Measurements from ENCODE around the gene PCNX2. TPM values are rescaled to one million over a fixed set of nuclear protein-coding genes. Genes with fewer than 3 reads are reported as not detected.

The PCNX2 gene, protein sequence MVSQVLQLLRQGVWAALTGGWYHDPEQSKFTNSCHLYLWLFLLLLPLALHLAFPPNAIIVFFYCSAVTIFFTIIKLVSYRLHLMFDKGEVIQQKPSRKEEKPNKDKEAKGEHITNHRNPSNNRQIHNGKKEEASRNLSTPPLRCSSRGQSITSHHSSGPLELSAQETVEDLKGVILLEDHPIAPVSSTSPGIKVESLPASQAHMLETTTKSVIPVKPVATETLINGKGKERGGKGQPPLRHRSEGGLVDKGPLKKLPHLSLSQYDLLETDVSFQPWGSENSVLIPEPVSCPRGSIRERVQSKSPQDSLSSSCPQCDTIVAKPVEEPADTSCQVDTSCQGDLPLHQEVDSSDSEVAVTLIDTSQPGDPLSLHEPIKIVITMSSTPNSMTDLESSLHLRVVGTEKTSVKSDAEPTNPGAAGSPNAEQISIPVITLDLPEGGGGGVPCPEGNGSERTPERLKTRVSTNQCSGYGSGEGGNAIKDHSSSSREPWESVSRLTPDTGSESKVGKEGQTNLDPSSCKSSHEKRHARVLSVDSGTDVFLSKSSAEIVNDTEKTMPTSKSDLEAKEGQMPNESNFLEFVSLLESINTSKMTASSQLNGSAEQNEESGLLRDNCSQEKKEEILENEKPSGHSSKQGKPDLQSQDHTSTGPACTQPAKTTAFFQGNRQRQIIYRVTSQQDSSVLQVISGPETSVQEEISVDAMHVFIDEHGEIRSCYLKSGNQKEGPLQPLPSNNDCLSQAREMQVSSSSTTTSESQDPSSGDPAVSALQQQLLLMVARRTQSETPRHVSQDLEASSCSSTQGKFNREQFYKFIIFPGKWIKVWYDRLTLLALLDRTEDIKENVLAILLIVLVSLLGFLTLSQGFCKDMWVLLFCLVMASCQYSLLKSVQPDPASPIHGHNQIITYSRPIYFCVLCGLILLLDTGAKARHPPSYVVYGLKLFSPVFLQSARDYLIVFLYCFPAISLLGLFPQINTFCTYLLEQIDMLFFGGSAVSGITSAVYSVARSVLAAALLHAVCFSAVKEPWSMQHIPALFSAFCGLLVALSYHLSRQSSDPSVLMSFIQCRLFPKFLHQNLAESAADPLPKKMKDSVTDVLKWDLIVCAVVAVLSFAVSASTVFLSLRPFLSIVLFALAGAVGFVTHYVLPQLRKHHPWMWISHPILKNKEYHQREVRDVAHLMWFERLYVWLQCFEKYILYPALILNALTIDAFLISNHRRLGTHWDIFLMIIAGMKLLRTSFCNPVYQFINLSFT (N-terminal part only)
- total RNA-seq (2016; rRNA removed; fragmentation: Illumina TruSeq; extraction: Trizol) (0.11 TPM in 1 of 2 replicates, not detected in the other), polyA plus RNA-seq (2011; rRNA removed) (0.13 and 0.42 TPM in 2 replicates), polyA minus RNA-seq (2011; rRNA and poly(A)+ RNA removed; ENCODE audit: low replicate concordance) (61.8 TPM in 1 of 2 replicates, not detected in the other), Bru-seq, nascent RNA (percentile 7 among the genes with signal in this experiment), BruChase-seq, experiment 1, labeled RNA remaining after a 6-hour chase (percentile 6 among the genes with signal in this experiment), BruChase-seq, experiment 2, labeled RNA remaining after a 2-hour chase (percentile 8 among the genes with signal in this experiment)
- total RNA-seq (2016; cell fraction: cytosol; rRNA removed; fragmentation: Illumina TruSeq; extraction: Trizol; ENCODE audit: low read depth), result not detected in 2 replicates
- not detected in 2 replicates for total RNA-seq (2016; cell fraction: insoluble cytoplasmic fraction; rRNA removed; fragmentation: Illumina TruSeq; extraction: Trizol)
- not detected in 2 replicates for total RNA-seq (2016; cell fraction: membrane; rRNA removed; fragmentation: Illumina TruSeq; extraction: Trizol)
- not detected in 2 replicates for total RNA-seq (2016; cell fraction: nucleus; rRNA removed; fragmentation: Illumina TruSeq; extraction: Trizol)
- 0.06 and 0.12 TPM in 2 replicates for polyA plus RNA-seq (2011; cell fraction: cytosol; rRNA removed)
- 0.33 and 0.39 TPM in 2 replicates for polyA plus RNA-seq (2011; cell fraction: nucleus; rRNA removed)
- 0.21 TPM in 1 of 2 replicates, not detected in the other for polyA plus RNA-seq (2012)
- not detected in 2 replicates for polyA plus RNA-seq (2016; cell fraction: cytosol; fragmentation: Illumina TruSeq; extraction: Trizol; ENCODE audit: low read depth)
- not detected in 2 replicates for polyA plus RNA-seq (2016; cell fraction: insoluble cytoplasmic fraction; fragmentation: Illumina TruSeq; extraction: Trizol; ENCODE audit: low read depth)
- not detected in 2 replicates for polyA plus RNA-seq (2016; cell fraction: membrane; fragmentation: Illumina TruSeq; extraction: Trizol; ENCODE audit: low read depth)
- polyA plus RNA-seq (2016; cell fraction: nucleus; fragmentation: Illumina TruSeq; extraction: Trizol; ENCODE audit: insufficient read depth, low read depth), result not detected in 2 replicates
- polyA minus RNA-seq (2011; cell fraction: cytosol; rRNA and poly(A)+ RNA removed), result 0.26 and 0.49 TPM in 2 replicates
- 0.26 TPM in 1 of 2 replicates, not detected in the other for polyA minus RNA-seq (2011; cell fraction: nucleus; rRNA and poly(A)+ RNA removed)
- long read RNA-seq, experiment 1, result 0 reads
- long read RNA-seq, experiment 2, result 0 reads

DNA sequence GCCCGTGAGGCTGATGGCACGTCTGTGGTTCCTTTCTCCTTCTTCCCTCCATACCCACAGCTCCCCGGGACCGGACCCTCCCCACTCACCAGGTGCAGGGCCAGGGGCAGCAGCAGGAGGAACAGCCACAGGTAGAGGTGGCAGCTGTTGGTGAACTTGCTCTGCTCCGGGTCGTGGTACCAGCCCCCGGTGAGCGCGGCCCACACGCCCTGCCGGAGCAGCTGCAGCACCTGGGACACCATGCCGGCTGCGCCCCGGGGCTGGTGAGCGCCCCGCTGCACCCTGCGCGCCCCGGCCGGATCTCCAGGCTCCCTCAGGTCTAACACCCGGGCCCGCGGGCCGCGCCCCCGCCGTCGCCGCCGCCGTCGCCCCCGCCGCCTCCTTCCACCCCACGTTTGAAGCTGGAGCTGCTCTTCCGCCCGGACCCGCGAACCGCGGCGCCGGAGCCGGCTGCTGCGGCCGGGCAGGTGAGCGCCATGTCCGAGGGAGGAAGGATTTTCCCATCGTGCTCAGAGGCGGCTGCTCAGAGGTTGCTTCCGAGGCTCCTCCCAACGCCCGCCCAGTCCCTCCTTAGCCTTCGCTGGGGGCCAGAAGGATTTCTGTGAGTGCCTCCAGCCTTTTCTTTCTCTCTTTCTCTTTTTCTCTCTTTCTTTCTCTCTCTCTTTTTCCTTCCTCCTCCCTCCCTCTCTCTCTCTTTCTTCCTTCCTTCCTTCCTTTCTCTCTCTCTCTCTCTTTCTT lies at the start of gene PCNX2:
Gene PCNX2, minus strand, starts transcription at position 489 of the 738 bp plus-strand sequence. Its CDS starts 247 bp downstream, at position 242.
- H4K20me1 ChIP-seq (ENCODE audit: insufficient read depth, low read length), result no peaks in the 10 kb centered on the region
- ATAC-seq (no peak), FAIRE-seq (no peak), DNase-seq (ENCODE audit: low spot score) (no peak)
- no peak within 1 kb of the TSS for H3K27ac ChIP-seq (ENCODE audit: extremely low read length, insufficient read depth, low read length)
- H3K4me1 ChIP-seq (ENCODE audit: insufficient read depth, low read length), result no peaks in the 10 kb centered on the region
- no peaks in the 10 kb centered on the region for H3K79me2 ChIP-seq (ENCODE audit: insufficient read depth, low read length)
- no peaks in the 10 kb centered on the region for H3K36me3 ChIP-seq (replicated peaks in 1 of 2; ENCODE audit: control insufficient read depth in 1 of 2, insufficient read depth in 2 of 2, low read length in 2 of 2)
- in situ Hi-C loops (cut with HindIII; ENCODE audit: extremely low pct_ligation_motif_present, low pct_unique_long_range_greater_than_20kb), result no loop called here
- 44% methylated on average over 21 of the region's 54 CpGs for WGBS (ENCODE audit: low lambda C conversion rate)
- POLR2A ChIA-PET, result no interaction called here
- peaks cover 0 to 6% of the 10 kb centered on the region in 2 experiments; a peak in 1 of 5 replicates for H3K27me3 ChIP-seq (ENCODE audit: control insufficient read depth in 1 of 2, insufficient read depth in 2 of 2, low read length in 2 of 2)
- H3K4me3 ChIP-seq (replicated peaks in 1 of 3; ENCODE audit: insufficient read depth in 1 of 3, low read depth in 2 of 3, low read length in 3 of 3), result no peak within 1 kb of the TSS; a peak in 1 of 6 replicates
- no peak within 1 kb of the TSS for H2AFZ ChIP-seq (ENCODE audit: low read length)
- no TSS peak for BruUV-seq (replicated peaks)
- H3K9ac ChIP-seq (ENCODE audit: insufficient read depth, low read depth, low read length), result no peak within 1 kb of the TSS
- peak within 1 kb of the TSS; percentile 7; the same call in 1 of the 2 replicates for H3K4me2 ChIP-seq (ENCODE audit: low read depth, low read length)
- no peaks in the 10 kb centered on the region for H3K9me3 ChIP-seq (ENCODE audit: low read length)
- CTCF ChIA-PET (ENCODE audit: low intra/inter-chr PET ratio, low total read pairs), result no interaction called here
- intact Hi-C loops (cut with micrococcal nuclease; ENCODE audit: unreplicated experiment), result no loop called here
- TF ChIP-seq RCOR2 (CRISPR knock-in tag; IDR thresholded peaks at IDR 0.05), result no peak
- TF ChIP-seq, protein P1, sequence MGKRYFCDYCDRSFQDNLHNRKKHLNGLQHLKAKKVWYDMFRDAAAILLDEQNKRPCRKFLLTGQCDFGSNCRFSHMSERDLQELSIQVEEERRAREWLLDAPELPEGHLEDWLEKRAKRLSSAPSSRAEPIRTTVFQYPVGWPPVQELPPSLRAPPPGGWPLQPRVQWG (CRISPR knock-in tag; IDR thresholded peaks at IDR 0.05; ENCODE audit: borderline replicate concordance, low read depth), result no peak
- TF ChIP-seq ATF7-NPFF (CRISPR knock-in tag; IDR thresholded peaks at IDR 0.05; ENCODE audit: low read depth), result no peak
- TF ChIP-seq, protein P2, sequence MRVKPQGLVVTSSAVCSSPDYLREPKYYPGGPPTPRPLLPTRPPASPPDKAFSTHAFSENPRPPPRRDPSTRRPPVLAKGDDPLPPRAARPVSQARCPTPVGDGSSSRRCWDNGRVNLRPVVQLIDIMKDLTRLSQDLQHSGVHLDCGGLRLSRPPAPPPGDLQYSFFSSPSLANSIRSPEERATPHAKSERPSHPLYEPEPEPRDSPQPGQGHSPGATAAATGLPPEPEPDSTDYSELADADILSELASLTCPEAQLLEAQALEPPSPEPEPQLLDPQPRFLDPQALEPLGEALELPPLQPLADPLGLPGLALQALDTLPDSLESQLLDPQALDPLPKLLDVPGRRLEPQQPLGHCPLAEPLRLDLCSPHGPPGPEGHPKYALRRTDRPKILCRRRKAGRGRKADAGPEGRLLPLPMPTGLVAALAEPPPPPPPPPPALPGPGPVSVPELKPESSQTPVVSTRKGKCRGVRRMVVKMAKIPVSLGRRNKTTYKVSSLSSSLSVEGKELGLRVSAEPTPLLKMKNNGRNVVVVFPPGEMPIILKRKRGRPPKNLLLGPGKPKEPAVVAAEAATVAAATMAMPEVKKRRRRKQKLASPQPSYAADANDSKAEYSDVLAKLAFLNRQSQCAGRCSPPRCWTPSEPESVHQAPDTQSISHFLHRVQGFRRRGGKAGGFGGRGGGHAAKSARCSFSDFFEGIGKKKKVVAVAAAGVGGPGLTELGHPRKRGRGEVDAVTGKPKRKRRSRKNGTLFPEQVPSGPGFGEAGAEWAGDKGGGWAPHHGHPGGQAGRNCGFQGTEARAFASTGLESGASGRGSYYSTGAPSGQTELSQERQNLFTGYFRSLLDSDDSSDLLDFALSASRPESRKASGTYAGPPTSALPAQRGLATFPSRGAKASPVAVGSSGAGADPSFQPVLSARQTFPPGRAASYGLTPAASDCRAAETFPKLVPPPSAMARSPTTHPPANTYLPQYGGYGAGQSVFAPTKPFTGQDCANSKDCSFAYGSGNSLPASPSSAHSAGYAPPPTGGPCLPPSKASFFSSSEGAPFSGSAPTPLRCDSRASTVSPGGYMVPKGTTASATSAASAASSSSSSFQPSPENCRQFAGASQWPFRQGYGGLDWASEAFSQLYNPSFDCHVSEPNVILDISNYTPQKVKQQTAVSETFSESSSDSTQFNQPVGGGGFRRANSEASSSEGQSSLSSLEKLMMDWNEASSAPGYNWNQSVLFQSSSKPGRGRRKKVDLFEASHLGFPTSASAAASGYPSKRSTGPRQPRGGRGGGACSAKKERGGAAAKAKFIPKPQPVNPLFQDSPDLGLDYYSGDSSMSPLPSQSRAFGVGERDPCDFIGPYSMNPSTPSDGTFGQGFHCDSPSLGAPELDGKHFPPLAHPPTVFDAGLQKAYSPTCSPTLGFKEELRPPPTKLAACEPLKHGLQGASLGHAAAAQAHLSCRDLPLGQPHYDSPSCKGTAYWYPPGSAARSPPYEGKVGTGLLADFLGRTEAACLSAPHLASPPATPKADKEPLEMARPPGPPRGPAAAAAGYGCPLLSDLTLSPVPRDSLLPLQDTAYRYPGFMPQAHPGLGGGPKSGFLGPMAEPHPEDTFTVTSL (CRISPR knock-in tag; IDR thresholded peaks at IDR 0.05; ENCODE audit: borderline replicate concordance), result no peak
- no peak for TF ChIP-seq NR3C1 (CRISPR knock-in tag; IDR thresholded peaks at IDR 0.05)
- TF ChIP-seq EP300 (IDR thresholded peaks at IDR 0.05; ENCODE audit: low read depth in 2 of 2, low read length in 2 of 2), result no peak
- TF ChIP-seq EP300 (CRISPR knock-in tag; IDR thresholded peaks at IDR 0.05; ENCODE audit: borderline replicate concordance), result no peak
